ENCODE data around the gene GLT6D1. TPM values are rescaled to one million over a fixed set of nuclear protein-coding genes. Genes with fewer than 3 reads are reported as not detected.

The GLT6D1 gene
- total and polyA plus RNA-seq, 2 donors (not counting 3 experiments of a cell fraction or from before 2014, with no cell fraction given), result not detected

GRCh38 chr9:135667463-135668001 lies 28.2 kb upstream of the GLT6D1 start:
- H3K79me2 ChIP-seq (ENCODE audit: control insufficient read depth, insufficient read depth, low read length), result no peaks in the 10 kb centered on the region
- H3K4me3 ChIP-seq (replicated peaks in 1 of 3; ENCODE audit: insufficient read depth in 1 of 3, low read depth in 1 of 3, low read length in 3 of 3), result no peak overlapping the region
- TF ChIP-seq MYC (IDR thresholded peaks at IDR 0.05; ENCODE audit: low read depth, low read length), result no peak
- TF ChIP-seq, protein P1, sequence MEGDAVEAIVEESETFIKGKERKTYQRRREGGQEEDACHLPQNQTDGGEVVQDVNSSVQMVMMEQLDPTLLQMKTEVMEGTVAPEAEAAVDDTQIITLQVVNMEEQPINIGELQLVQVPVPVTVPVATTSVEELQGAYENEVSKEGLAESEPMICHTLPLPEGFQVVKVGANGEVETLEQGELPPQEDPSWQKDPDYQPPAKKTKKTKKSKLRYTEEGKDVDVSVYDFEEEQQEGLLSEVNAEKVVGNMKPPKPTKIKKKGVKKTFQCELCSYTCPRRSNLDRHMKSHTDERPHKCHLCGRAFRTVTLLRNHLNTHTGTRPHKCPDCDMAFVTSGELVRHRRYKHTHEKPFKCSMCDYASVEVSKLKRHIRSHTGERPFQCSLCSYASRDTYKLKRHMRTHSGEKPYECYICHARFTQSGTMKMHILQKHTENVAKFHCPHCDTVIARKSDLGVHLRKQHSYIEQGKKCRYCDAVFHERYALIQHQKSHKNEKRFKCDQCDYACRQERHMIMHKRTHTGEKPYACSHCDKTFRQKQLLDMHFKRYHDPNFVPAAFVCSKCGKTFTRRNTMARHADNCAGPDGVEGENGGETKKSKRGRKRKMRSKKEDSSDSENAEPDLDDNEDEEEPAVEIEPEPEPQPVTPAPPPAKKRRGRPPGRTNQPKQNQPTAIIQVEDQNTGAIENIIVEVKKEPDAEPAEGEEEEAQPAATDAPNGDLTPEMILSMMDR (IDR thresholded peaks at IDR 0.05; ENCODE audit: extremely low read depth in 1 of 2, insufficient read depth in 1 of 2, low read depth in 1 of 2, low read length in 2 of 2), result no peak
- TF ChIP-seq EZH2 (IDR thresholded peaks at IDR 0.05; ENCODE audit: borderline replicate concordance, low read depth, low read length, severe bottlenecking), result no peak
- TF ChIP-seq POLR2AphosphoS5 (IDR thresholded peaks at IDR 0.05; ENCODE audit: insufficient read depth, low read depth, low read length), result no peak
- TF ChIP-seq FOS (IDR thresholded peaks at IDR 0.05; ENCODE audit: borderline replicate concordance, insufficient read depth, low read length), result no peak
- no peak for TF ChIP-seq JUN (IDR thresholded peaks at IDR 0.05; ENCODE audit: borderline replicate concordance, insufficient read depth, insufficient read length, low read depth)
- TF ChIP-seq MAX (IDR thresholded peaks at IDR 0.05; ENCODE audit: insufficient read depth, insufficient read length), result no peak
- TF ChIP-seq GATA2 (IDR thresholded peaks at IDR 0.05; ENCODE audit: insufficient read depth, insufficient read length, low read depth, low read length), result no peak
- no peak for TF ChIP-seq POLR2A (IDR thresholded peaks at IDR 0.05; ENCODE audit: low read depth, low read length)
- no peak overlapping the region for H3K9ac ChIP-seq (replicated peaks; ENCODE audit: extremely low read depth, insufficient read depth, low read length)
- no peak overlapping the region for H3K27ac ChIP-seq (ENCODE audit: insufficient read depth, low read depth, low read length)
- no peaks in the 10 kb centered on the region for H3K4me1 ChIP-seq (ENCODE audit: control insufficient read depth, extremely low read depth, insufficient read depth, low read length)
- H2AFZ ChIP-seq (ENCODE audit: low read depth, low read length), result no peak overlapping the region
- no TSS peak for BruUV-seq (replicated peaks)
- intact Hi-C loops (cut with micrococcal nuclease), result no loop called here
- DNase-seq (ENCODE audit: low read depth, low spot score) (no peak), FAIRE-seq (no peak)
- H3K9me1 ChIP-seq (replicated peaks; ENCODE audit: control insufficient read depth, extremely low read depth, insufficient read depth, low read length), result no peaks in the 10 kb centered on the region
- H3K27me3 ChIP-seq (ENCODE audit: control insufficient read depth in 2 of 2, insufficient read depth in 2 of 2, low read length in 2 of 2), result no peaks in the 10 kb centered on the region
- ChIA-PET CTCF (interaction anchor here (0.9 kb wide), 1 partner anchor 8 kb away, joined by 3 read pairs; no protein-coding TSS in a partner anchor), POLR2A (no interaction called here)
- dilution Hi-C loops (cut with MboI; ENCODE audit: extremely low pct_ligation_motif_present, low sequenced_read_pairs), result no loop called here
- no peak overlapping the region for H3K4me2 ChIP-seq (ENCODE audit: insufficient read depth, low read length)
- H3K36me3 ChIP-seq (ENCODE audit: control insufficient read depth in 2 of 2, extremely low read depth in 1 of 2, insufficient read depth in 2 of 2, low read length in 2 of 2), result no peaks in the 10 kb centered on the region
- H4K20me1 ChIP-seq (replicated peaks; ENCODE audit: control insufficient read depth, extremely low read depth, insufficient read depth, low read length), result no peaks in the 10 kb centered on the region
- no peaks in the 10 kb centered on the region for H3K9me3 ChIP-seq (replicated peaks; ENCODE audit: control insufficient read depth, insufficient read depth, low read length)
